Measurements from ENCODE around the gene ZNF609.
"Not testable (repeated sequence)": the region's sequence is repeated elsewhere in the genome, so short reads cannot be mapped to it uniquely, and the experiment has no call there.

ZNF609 gene

DNA sequence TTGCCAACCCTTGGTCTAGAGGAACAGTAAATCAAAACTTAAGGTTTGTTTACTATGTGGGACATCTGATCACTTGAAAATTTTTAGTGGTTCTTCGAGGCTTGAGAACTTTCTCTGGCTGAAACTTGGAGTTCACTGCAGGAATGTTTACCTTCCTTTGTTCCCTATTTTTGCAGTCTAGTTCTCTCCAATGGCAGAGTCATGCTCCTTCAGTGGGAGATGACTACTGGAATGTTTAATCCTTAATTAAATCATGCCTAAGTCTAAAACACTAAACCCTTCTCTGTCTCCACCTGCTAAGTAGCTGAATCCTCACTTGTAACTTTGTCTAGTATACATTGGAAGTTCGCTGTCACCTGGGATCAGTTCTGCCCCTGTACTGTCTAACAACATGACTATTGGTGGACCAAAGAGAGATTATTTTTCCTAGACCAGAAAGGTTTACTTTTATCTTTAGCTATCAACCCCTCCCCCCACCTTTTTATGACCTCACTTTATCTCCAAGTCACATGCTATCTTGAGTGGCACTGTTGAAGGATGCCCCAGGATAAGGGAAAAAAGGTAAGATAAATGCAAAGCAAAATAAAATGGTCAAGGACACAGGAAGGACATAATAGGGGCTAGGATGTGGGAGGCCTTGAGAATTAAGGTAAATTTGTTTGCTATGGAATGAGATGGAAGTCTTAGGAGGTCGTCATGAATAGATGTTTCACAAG, 1.2 kb upstream of the ZNF609 start:
- DNase-seq, result no peak

- peak; percentile 18 to 24 for DNase-seq
These were observed 644 bp downstream of the ZNF609 start for GRCh38 chr15:64460724-64461720.

DNA sequence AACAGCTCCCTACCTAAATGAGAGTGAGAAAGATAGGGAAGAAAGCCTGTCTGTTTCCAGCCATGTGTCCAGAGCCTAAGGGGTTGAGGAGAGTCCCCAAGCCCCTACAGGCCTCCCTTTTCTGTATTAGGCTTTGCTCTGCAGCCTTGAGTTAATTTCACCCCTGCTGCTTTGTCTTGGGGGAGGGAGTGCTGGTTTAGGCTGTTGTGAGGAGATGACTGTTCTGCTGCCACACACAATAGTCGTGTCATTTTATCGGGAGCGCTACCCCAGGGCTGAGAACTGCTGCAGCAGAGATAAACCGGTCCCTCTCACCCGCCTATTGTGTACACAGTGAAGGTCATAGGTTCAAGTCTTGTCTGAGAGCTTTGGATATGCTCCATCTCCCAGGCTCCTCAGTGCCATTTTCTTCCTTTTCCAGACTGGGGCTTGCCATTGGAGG, 1.4 kb downstream of the ZNF609 start:
- peak in 1 of 2 experiments; percentile 5 for DNase-seq

GRCh38 chr15:64462492-64462891, 2.1 kb downstream of the ZNF609 start:
- no peak for DNase-seq

- DNase-seq, result no peak
These were observed 4.1 kb downstream of the ZNF609 start for GRCh38 chr15:64464276-64465005.

DNA sequence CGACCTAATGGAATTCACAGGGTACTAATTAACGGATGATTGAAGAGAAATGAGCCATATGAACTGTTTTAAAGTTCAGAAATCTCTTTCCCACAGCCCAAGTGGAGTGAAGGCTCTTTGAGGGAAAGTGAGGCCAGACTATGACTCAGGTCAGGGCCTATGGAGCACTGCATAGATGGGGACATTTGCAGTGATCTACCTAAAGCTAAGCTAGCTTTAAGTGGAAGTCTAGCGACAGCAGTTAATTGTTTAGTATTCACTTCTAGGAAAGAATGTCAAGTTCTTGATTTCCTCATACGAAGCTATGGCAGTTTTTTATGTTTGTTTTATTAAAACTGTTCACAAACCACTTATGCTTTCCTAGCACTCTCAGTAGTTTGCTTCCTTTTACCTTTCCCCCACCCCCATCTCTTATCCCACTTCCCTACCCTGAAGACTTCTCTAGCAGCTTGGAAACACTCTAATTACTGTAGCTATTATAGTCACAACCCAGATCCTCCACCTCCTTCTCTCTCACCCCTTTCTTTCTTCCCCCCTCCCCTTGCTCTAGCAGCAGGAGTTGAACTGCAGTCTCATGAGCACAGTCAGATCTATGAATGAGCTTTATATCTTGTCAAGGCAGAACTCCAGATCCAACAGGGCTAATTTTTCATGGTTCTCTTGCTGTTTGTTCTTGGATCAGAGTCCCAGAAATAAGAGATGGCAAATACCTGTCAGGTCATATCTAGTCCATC, 6.2 kb downstream of the ZNF609 start:
- no peak for DNase-seq

DNA sequence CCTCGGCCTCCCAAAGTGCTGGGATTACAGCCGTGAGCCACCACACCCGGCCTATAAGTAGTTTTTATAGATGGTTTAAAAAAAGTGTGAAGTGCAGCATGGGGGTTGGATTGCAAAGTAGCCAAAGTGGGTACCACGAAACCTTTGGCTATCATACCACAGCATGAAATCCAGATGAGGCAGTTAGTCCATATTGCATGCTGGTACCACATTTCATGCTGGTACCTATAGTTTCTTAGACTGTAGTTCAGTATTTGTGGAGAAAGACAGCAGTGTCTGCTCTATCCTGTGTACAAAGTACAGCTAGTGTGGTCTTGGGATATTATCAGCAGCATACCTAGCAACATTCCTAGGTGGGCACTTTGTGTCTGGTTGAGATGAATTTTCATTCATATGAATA, 11.8 kb downstream of the ZNF609 start:
- DNase-seq, result no peak

- DNase-seq, result no peak
These were observed 14.5 kb downstream of the ZNF609 start for GRCh38 chr15:64474846-64475245.

- no peak for DNase-seq
These were observed 16.2 kb downstream of the ZNF609 start for GRCh38 chr15:64476550-64476949.

- no peak for DNase-seq
These were observed 18.5 kb downstream of the ZNF609 start for GRCh38 chr15:64478863-64479262.

DNA sequence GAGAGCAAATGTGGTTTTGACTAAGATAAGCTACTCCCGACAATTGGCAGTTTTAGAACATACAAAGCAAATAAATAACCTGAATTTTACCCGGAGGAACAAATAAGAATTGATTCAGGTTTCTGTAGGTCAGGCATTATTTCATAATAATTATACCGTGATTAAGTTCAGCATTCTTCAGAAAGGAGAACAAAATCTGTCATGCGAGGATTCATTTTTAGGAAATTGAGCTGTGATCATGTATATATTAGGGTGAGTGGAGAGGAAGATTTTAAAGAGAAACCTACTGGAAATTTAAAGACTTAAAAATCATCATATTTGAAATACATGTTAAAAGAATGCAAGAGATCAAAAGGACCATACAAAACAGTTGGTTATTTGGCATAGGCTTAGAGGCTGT, 20.5 kb downstream of the ZNF609 start:
- no peak for DNase-seq

DNA sequence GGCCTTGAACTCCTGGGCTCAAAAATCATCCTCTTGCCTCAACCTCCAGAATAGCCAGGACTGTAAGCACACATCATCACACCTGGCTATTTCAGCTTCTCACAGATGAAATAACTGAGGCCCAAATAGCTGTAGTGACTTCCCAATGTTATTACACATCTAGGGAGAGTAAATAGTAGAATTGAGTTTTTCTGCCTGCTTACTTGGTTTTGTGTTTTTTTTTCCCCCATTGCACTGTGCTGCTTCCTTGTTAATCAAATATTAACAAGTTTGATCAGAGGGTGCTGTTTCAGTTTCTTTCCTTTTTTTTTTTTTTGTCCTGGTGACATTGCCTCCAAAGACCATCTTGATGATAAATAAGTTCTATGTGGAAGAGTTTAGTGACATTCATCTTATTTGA, 23.4 kb downstream of the ZNF609 start:
- no peak for DNase-seq

- DNase-seq, result no peak
These were observed 25.4 kb downstream of the ZNF609 start for GRCh38 chr15:64485796-64486195.

- DNase-seq, result no peak
These were observed 30.4 kb downstream of the ZNF609 start for GRCh38 chr15:64490598-64491259.

DNA sequence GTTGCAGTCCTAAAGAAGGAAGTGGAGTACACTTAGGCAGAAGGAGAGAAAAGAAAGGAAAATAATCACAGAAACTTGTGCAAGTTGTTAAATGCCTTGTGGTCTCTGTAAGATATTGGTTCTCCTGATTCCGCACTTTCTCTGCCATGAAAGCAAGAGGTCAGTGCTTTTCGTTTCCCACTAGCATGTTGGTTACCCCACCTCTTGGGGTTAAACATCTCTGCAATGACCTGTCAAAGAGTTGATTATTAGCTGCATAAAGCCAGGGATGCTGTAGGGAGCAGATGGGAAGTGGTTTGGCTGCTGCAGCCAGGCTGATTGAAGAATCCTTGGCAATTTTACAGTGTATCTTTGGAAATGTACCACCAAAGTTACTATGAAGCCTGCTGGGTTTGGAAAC, 33.3 kb downstream of the ZNF609 start:
- no peak for DNase-seq

DNA sequence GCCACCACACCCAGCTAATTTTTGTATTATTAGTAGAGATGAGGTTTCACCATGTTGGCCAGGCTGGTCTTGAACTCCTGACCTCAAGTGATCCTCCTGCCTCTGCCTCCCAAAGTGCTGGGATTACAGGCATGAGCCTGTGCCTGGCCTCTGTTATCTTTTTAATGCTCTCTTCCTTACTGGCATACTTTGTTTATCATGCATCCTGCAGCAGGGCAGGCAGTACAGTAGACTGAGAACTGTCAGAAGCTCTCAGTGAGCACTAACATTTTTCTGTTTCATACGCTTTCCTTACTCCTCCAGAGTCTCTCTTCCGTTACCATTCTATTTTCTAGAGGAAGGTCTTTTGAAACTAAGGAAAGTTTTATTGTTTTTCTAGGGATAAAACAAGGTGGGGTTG, 35.6 kb downstream of the ZNF609 start:
- DNase-seq, result not testable (repeated sequence)

DNA sequence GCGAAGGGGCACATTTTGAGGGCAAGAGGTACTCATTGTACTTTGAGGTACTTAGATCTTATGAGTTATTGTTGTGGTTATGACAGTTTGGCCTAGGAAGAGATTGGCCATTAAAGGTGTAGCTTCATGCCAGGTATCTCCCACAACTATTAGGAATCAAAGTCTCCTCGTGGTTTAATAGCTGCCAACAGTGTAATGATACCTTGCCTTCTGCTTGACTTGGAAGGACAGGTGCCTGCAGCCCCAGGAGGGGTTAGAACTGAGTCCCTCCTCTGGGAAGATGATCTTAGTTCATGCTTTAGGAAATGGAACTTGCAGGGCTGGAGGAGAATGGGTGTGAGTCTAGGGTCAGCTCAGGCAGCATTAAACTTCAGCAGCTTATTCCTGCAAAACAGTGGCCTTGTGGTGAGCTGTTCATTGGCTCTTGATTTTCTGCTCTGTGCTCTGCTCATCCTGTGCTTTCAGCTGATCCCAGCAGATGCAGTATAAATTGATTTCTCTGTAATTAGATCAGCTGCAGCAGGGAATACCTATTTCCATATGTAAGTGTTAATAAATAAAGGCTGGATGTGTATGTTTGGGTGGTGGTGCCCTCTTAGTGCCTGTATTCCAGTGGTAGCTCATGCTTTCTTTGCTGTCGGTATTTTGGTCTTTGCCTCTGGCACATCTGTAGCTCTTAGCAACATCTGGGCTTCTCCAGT, 40.5 kb downstream of the ZNF609 start:
- DNase-seq, result no peak

DNA sequence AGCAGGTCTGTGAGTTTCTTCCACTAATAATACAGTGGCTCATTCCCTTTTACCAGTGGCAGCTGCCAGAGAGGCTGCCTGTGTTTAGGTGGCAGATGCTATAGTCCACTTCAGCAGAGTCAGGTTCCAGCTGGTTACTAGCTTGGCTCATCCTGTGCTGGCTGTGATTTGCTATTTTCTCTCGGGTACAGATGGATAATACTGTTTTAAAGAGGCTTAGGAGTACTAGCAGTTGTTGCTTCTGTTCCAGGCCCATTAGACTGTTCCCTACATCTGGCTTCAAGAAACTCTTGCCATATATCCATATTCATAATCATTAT, 41.0 kb downstream of the ZNF609 start:
- DNase-seq, result no peak

DNA sequence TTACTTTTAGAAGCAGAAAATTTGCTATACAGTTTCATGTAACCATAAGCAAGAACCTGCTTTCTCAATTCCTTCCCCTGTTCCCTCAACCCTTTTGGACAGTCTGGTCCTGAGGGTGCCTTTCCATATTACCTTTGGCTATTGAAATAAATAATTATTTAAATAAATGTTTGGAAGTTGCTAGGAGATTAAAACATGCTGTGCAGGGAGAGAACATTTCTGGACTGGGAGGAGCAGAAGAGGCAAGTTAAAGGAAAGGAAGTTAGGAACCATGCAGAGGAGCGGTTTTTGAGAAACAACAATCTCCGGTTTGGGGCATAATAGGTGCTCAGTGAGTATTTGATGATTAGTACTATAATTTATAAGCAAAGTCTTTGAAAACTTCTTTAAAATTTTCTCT, 41.8 kb downstream of the ZNF609 start:
- DNase-seq, result no peak

DNA sequence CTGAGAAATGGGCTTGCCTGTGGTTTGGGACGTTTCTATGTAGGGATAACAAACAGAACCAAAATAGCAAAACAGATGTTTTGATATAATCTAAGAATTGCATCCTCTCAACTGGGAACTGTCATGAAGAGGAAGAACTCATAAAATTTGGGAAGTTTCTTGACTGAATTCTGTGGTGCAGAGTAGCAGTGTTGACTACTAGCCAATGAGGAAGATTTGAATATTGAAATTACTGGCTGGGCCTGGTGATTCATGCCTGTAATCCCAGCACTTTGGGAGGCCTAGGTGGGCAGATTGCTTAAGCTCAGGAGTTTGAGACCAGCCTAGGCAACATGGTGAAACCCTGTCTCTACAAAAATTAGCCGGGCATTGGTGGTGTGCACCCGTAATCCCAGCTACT, 42.2 kb downstream of the ZNF609 start:
- DNase-seq, result no peak

GRCh38 chr15:64503197-64503596, 42.8 kb downstream of the ZNF609 start:
- DNase-seq, result no peak

DNA sequence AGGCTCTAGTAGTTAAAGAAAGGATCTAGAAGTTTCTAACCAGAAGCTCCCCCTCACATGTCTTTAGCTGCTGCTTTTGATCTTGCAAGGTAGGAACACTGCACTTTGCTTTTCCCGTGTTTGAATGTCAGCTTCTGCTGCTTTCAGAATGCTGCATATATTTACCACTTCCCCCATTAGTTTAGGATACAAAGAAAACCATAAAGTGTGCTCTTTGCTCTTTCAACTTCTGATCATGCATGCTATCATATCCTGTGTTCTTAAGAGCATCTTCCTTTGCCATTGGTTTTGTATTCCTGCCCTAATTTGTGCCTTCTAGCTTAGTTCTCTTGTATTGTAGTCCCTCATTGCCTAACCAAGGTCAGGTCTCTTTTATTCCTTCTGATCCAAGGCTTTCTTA, 43.3 kb downstream of the ZNF609 start:
- no peak for DNase-seq

Data from activated CD4-positive, alpha-beta T cell treated with anti-CD3 and anti-CD28 coated beads, Interleukin-2, amount 50 U/mL, for 4 hours (primary cell).